HUES6 (cell line): ENCODE data around the gene C20orf204.

Source experiments
- H3K27ac ChIP-seq: 2 replicates; pipeline ENCODE4 v1.7.0; 2013; ENCODE audit warnings: low read depth, mild to moderate bottlenecking, low read length, inconsistent platforms
- H3K27me3 ChIP-seq: 2 replicates; pipeline ENCODE4 v1.6.1; 2013; ENCODE audit warnings: low read length; ENCODE audit not compliant: control insufficient read depth, insufficient read depth
- H3K36me3 ChIP-seq: 2 replicates; pipeline ENCODE4 v1.6.1; 2013; ENCODE audit warnings: low read length; ENCODE audit not compliant: control insufficient read depth, insufficient read depth
- H3K4me1 ChIP-seq: 2 replicates; pipeline ENCODE4 v1.6.1; 2013; ENCODE audit warnings: low read length; ENCODE audit not compliant: control insufficient read depth, insufficient read depth
- H3K4me3 ChIP-seq: 2 replicates; pipeline ENCODE4 v1.5.1; 2013; ENCODE audit warnings: low read depth, low read length
- H3K9ac ChIP-seq: one replicate; pipeline ENCODE4 v1.6.1; 2013; ENCODE audit warnings: mild to moderate bottlenecking, low read length
- H3K9me3 ChIP-seq: 2 replicates; pipeline ENCODE4 v1.6.1; 2013; ENCODE audit warnings: low read depth, low read length; ENCODE audit not compliant: control insufficient read depth, insufficient read depth

Gene C20orf204

DNA sequence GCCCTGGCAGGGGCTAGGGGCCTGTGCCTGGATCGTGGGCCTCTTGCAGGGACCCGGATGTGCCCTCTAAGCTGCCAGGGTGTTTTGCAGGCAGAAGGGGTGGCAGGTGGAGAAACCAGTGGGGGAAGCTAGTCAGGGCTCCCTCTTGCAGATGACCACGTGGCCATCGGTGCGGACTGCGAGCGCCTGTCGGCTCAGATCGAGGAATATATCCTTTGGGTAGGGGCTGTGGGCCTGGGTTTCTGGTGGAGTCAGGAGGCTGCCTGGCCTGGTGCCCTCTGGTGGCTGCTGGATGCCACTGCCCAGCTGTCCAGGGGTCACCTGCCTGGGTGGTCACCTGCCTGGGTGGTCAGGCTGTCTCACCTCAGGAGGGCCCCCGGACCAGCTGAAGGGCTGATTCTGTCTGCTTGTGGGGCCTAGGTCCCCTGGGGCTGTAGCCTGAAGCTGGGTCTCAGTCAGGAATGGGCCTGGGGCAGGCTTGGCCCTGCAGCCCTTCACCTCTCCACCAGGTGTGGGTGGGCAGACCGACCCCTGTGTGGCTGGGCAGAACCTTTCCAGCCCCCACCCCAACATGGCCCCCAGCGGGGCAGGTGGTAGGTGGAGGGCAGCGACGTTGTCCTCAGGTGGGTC, 33.7 kb downstream of the C20orf204 start:
- Histone ChIP-seq H3K4me1 (peaks cover 9% of the 10 kb centered on the region), H3K27ac (no peak overlapping the region), H3K36me3 (peaks cover 15% of the 10 kb centered on the region), H3K9me3 (no peaks in the 10 kb centered on the region), H3K27me3 (no peaks in the 10 kb centered on the region), H3K9ac (no peak overlapping the region), H3K4me3 (no peak overlapping the region)

DNA sequence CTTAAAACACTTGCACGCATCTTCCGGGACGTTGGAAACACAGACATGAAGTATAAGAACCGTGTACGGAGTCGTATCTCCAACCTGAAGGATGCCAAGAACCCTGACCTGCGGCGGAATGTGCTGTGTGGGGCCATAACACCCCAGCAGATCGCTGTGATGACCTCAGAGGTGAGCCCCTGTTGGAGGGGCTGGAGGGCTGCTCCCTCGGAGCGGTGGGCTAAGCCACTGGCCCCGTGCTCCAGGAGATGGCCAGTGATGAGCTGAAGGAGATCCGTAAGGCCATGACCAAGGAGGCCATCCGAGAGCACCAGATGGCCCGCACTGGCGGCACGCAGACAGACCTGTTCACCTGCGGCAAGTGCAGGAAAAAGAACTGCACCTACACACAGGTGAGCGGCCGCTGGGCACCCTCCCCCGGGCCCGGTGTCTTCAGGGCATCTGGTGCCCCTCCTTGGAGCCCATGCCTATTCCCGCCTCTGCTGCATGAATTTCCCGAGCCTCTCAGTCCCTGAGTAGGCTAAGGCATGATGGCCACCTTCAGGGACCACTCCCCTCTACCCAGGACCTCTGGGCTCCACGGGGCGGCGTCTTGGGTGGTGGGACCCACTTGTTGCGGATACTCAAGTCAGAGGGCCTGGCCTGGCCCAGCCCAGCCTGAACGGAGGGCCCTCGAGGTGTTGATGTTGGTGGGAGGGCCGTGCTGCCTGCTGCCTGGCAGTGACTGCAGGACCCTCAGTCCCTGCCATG, 34.4 kb downstream of the C20orf204 start:
- no peak overlapping the region for H3K27ac ChIP-seq
- H3K9ac ChIP-seq = no peak overlapping the region
- H3K9me3 ChIP-seq = no peaks in the 10 kb centered on the region
- H3K4me1 ChIP-seq = peaks cover 9% of the 10 kb centered on the region
- no peak overlapping the region for H3K4me3 ChIP-seq
- H3K36me3 ChIP-seq = peaks cover 15% of the 10 kb centered on the region
- H3K27me3 ChIP-seq = no peaks in the 10 kb centered on the region

GRCh38 chr20:64071341-64072332, 35.7 kb downstream of the C20orf204 start:
- no peak overlapping the region for H3K4me3 ChIP-seq
- no peaks in the 10 kb centered on the region for H3K27me3 ChIP-seq
- no peaks in the 10 kb centered on the region for H3K9me3 ChIP-seq
- no peak overlapping the region for H3K27ac ChIP-seq
- H3K9ac ChIP-seq = no peak overlapping the region
- peaks cover 15% of the 10 kb centered on the region for H3K36me3 ChIP-seq
- no peaks in the 10 kb centered on the region for H3K4me1 ChIP-seq

GRCh38 chr20:64072498-64073063, 36.6 kb downstream of the C20orf204 start:
- Histone ChIP-seq H3K27me3 (no peaks in the 10 kb centered on the region), H3K36me3 (peaks cover 15% of the 10 kb centered on the region), H3K9me3 (no peaks in the 10 kb centered on the region), H3K27ac (no peak overlapping the region), H3K4me3 (no peak overlapping the region), H3K9ac (no peak overlapping the region), H3K4me1 (no peaks in the 10 kb centered on the region)

- Histone ChIP-seq H3K9ac (no peak overlapping the region), H3K36me3 (peaks cover 15% of the 10 kb centered on the region), H3K27ac (no peak overlapping the region), H3K4me3 (no peak overlapping the region), H3K27me3 (no peaks in the 10 kb centered on the region), H3K9me3 (no peaks in the 10 kb centered on the region), H3K4me1 (peaks cover 7% of the 10 kb centered on the region; the same call in 1 of the 2 replicates)
Measured at GRCh38 chr20:64073476-64074183, 37.6 kb downstream of the C20orf204 start.

DNA sequence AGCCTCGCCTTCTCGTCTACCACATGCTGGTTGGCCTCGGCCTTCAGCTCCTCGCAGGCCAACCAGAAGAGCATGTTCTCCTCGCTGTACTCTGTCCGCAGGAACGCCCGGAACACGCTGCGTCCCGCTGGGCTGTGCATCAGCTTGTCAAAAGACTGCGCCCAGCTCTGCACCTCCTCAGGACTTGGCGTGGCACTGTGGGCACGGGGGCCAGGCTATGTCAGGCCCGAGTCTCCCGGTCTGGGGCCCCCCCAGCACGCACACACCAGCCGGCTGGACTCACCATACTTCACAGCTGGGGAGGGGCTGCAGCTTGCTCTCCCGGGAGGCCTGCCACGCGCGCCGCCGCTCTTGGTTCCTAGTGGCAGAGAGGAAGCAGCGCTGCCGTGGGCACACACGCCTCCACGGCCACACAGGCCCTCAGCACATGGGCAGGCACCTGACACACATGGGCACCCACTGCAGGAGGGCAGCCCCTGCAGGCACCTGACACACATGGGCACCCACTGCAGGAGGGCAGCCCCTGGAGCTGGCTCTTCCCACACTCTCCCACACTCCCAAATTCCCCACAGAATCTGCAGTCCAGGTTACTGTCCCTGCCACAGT, 38.3 kb downstream of the C20orf204 start:
- H3K9me3 ChIP-seq = no peaks in the 10 kb centered on the region
- no peaks in the 10 kb centered on the region for H3K27me3 ChIP-seq
- no peak overlapping the region for H3K27ac ChIP-seq
- peaks cover 15% of the 10 kb centered on the region for H3K36me3 ChIP-seq
- peaks cover 12% of the 10 kb centered on the region; the same call in 1 of the 2 replicates for H3K4me1 ChIP-seq
- no peak overlapping the region for H3K4me3 ChIP-seq
- no peak overlapping the region for H3K9ac ChIP-seq

DNA sequence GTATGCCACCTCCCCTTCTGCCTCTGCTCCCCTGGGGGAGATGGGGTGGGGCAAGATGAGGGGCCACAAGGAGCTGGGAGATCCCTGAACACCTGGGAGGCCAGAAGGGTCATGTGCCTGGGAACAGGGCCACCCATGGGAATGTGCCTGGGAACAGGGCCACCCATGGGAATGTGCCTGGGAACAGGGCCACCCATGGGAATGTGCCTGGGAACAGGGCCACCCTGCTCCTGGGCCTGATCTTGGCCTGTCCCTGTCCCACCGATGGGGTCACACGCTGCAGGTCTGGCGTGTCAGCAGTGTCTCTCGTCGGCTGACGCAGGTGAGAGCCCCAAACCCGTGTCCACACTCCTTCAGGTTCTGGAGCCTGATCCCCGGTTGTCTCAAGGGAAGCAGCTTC, 39.0 kb downstream of the C20orf204 start:
- Histone ChIP-seq H3K4me1 (peaks cover 12% of the 10 kb centered on the region; the same call in 1 of the 2 replicates), H3K9ac (no peak overlapping the region), H3K36me3 (peaks cover 15% of the 10 kb centered on the region)

GRCh38 chr20:64075556-64075955, 39.6 kb downstream of the C20orf204 start:
- Histone ChIP-seq H3K9ac (no peak overlapping the region), H3K4me3 (no peak overlapping the region), H3K4me1 (peaks cover 16% of the 10 kb centered on the region; the same call in 1 of the 2 replicates), H3K27me3 (peaks cover 6% of the 10 kb centered on the region; the same call in 1 of the 2 replicates), H3K27ac (no peak overlapping the region), H3K36me3 (peaks cover 15% of the 10 kb centered on the region), H3K9me3 (no peaks in the 10 kb centered on the region)

More for the DNA sequence above, 39.0 kb downstream of the C20orf204 start:
- H3K4me3 ChIP-seq = no peak overlapping the region
- H3K9me3 ChIP-seq = no peaks in the 10 kb centered on the region
- H3K27ac ChIP-seq = no peak overlapping the region
- peaks cover under 1% of the 10 kb centered on the region; the same call in 1 of the 2 replicates for H3K27me3 ChIP-seq

DNA sequence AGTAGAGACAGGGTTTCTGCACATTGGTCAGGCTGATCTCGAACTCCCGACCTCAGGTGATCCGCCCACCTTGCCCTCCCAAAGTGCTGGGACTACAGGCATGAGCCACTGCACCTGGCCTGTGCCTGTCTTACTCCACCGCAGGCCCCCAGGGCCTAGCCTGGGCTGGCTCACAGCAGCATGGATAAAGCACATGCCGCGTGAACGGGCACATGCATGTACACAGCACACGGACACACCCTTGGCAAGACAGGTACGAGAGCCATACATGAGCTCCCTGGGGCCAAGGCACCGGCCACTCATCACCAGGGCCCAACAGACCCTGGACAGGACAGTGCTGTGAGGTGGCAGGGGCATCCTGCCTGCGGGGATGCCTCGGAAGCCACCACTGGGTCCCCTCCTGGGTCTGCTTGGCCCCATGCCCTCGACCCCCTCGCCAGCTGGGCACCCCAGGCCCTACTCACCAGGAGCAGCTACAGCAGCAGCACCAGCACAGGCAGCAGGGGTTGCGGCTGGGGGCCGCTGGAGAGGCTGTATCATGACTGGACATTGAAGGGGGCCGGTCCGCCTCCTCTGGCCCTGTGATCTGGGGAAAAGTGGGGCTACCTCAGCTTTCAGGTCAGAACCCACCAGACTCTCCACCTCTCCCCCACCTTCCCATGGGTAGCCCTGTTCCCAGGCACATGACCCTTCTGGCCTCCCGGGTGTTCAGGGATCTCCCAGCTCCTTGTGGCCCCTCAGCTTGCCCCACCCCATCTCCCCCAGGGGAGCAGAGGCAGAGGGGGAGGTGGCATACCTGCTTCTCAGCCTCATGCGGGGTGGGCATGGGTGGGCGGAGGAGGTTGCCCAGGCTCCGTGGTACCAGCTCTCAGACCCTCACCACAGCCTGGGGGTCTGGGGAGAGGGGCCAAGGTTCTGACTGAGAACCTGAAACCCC, 40.3 kb downstream of the C20orf204 start:
- Histone ChIP-seq H3K9ac (no peak overlapping the region), H3K4me1 (peaks cover 17% of the 10 kb centered on the region; the same call in 1 of the 2 replicates), H3K36me3 (peaks cover 15% of the 10 kb centered on the region), H3K27me3 (peaks cover 12% of the 10 kb centered on the region; the same call in 1 of the 2 replicates), H3K9me3 (no peaks in the 10 kb centered on the region), H3K4me3 (no peak overlapping the region), H3K27ac (no peak overlapping the region)
